HEK293T (cell line): ENCODE results near the gene PLA2G2A.

Experiments used
- CTCF ChIA-PET: fragments of 350-600 bp; formaldehyde crosslinking; extraction: SDS; loops from one replicate; lab custom pipeline; 2021; ENCODE audit warnings: antibody characterized with exemption, inconsistent platforms; lab: Yijun Ruan, JAX
- POLR2A ChIA-PET: fragments of 350-600 bp; formaldehyde crosslinking; extraction: SDS; loops from one replicate; lab custom pipeline; 2020; ENCODE audit warnings: antibody characterized with exemption, inconsistent platforms; lab: Yijun Ruan, JAX
- DNase-seq: peaks from one replicate; pipeline ENCODE4 v3.0.0; 2012; ENCODE audit warnings: mixed read lengths; ENCODE audit errors: extremely low spot score
- ARNT ChIP-seq: fragments of 450-650 bp; IDR thresholded peaks from 2 replicates; pipeline ENCODE4 v1.6.1; 2017; ENCODE audit warnings: mild to moderate bottlenecking
- BHLHE40 ChIP-seq: fragments of 450-650 bp; IDR thresholded peaks from 2 replicates; pipeline ENCODE4 v1.6.1; 2016; ENCODE audit warnings: mild to moderate bottlenecking, moderate library complexity, borderline replicate concordance
- CTBP1 ChIP-seq: fragments of 450-650 bp; IDR thresholded peaks from 2 replicates; pipeline ENCODE4 v1.6.1; 2016; ENCODE audit warnings: borderline replicate concordance
- ELF4 ChIP-seq: fragments of 450-650 bp; IDR thresholded peaks from 2 replicates; pipeline ENCODE4 v1.6.1; 2017; ENCODE audit warnings: antibody characterized with exemption
- FOXA1 ChIP-seq: fragments of 450-650 bp; IDR thresholded peaks from 2 replicates; pipeline ENCODE4 v1.6.1; 2016; ENCODE audit warnings: mild to moderate bottlenecking
- FOXK2 ChIP-seq: fragments of 450-650 bp; IDR thresholded peaks from 2 replicates; pipeline ENCODE4 v1.6.1; 2016; ENCODE audit warnings: mild to moderate bottlenecking
- FOXM1 ChIP-seq: fragments of 450-650 bp; IDR thresholded peaks from 2 replicates; pipeline ENCODE4 v1.6.1; 2017; ENCODE audit warnings: mild to moderate bottlenecking, borderline replicate concordance
- HDGF ChIP-seq: fragments of 450-650 bp; IDR thresholded peaks from 2 replicates; pipeline ENCODE4 v1.6.1; 2017; ENCODE audit warnings: antibody characterized with exemption, borderline replicate concordance
- L3MBTL2 ChIP-seq: fragments of 450-650 bp; conservative IDR thresholded peaks from 2 replicates; pipeline ENCODE4 v1.6.1; 2016; ENCODE audit warnings: mild to moderate bottlenecking
- LEF1 ChIP-seq: fragments of 450-650 bp; IDR thresholded peaks from 2 replicates; pipeline ENCODE4 v1.6.1; 2017; ENCODE audit warnings: mild to moderate bottlenecking, borderline replicate concordance
- NFRKB ChIP-seq: fragments of 450-650 bp; IDR thresholded peaks from 2 replicates; pipeline ENCODE4 v1.6.1; 2016; ENCODE audit warnings: mild to moderate bottlenecking, moderate library complexity
- PKNOX1 ChIP-seq: fragments of 450-650 bp; IDR thresholded peaks from 2 replicates; pipeline ENCODE4 v1.6.1; 2016
- SP1 ChIP-seq: fragments of 450-650 bp; IDR thresholded peaks from 2 replicates; pipeline ENCODE4 v1.6.1; 2017
- SUZ12 ChIP-seq: fragments of 450-650 bp; IDR thresholded peaks from 2 replicates; pipeline ENCODE4 v1.6.1; 2016; ENCODE audit warnings: mild to moderate bottlenecking
- TARDBP ChIP-seq: fragments of 450-650 bp; IDR thresholded peaks from 2 replicates; pipeline ENCODE4 v1.6.1; 2016
- ZNF384 ChIP-seq: fragments of 450-650 bp; IDR thresholded peaks from 2 replicates; pipeline ENCODE4 v1.6.1; 2016

The PLA2G2A gene

GRCh38 chr1:19979494-19979977, at the start of gene PLA2G2A:
TSS of gene PLA2G2A (minus strand) at chr1:19979618. CDS start at chr1:19978773, 845 bp downstream.
- CTCF ChIA-PET: interaction anchor here (0.6 kb wide), 1 partner anchor 152 kb away, joined by 4 read pairs; no protein-coding TSS in a partner anchor
- POLR2A ChIA-PET: no interaction called here
- DNase-seq: no peak
- TF ChIP-seq SP1 (no peak), LEF1 (no peak), ARNT (no peak), CTBP1 (no peak), HDGF (no peak), FOXM1 (no peak), PKNOX1 (no peak)

GRCh38 chr1:20028726-20029125, 49.3 kb upstream of the PLA2G2A start:
- no peak for DNase-seq
- ChIA-PET CTCF (interaction anchor here (0.6 kb wide), 1 partner anchor 567 kb away, joined by 4 read pairs; no protein-coding TSS in a partner anchor), POLR2A (no interaction called here)
- TF ChIP-seq L3MBTL2 (no peak), NFRKB (no peak), SP1 (no peak), ZNF384 (no peak), FOXK2 (no peak), ARNT (no peak), HDGF (no peak), SUZ12 (no peak), FOXA1 (no peak), ELF4 (no peak), FOXM1 (no peak), LEF1 (no peak), BHLHE40 (no peak), TARDBP (no peak), CTBP1 (no peak), PKNOX1 (no peak)

GRCh38 chr1:20028125-20028524, 48.7 kb upstream of the PLA2G2A start:
- ChIA-PET POLR2A (no interaction called here), CTCF (no interaction called here)
- DNase-seq: no peak
- no peak for TF ChIP-seq SP1
- no peak for TF ChIP-seq PKNOX1

- ChIA-PET CTCF (no interaction called here), POLR2A (no interaction called here)
- DNase-seq: no peak
- TF ChIP-seq BHLHE40 (no peak), HDGF (no peak), PKNOX1 (no peak), CTBP1 (no peak), FOXA1 (no peak)
These were observed 38.3 kb upstream of the PLA2G2A start for GRCh38 chr1:20017741-20018140.

GRCh38 chr1:20014153-20014552, 34.7 kb upstream of the PLA2G2A start:
- ChIA-PET CTCF (no interaction called here), POLR2A (no interaction called here)
- TF ChIP-seq ARNT: no peak
- TF ChIP-seq FOXM1: no peak
- TF ChIP-seq ZNF384: no peak
- TF ChIP-seq HDGF: no peak
- no peak for TF ChIP-seq SUZ12
- no peak for TF ChIP-seq TARDBP
- no peak for TF ChIP-seq L3MBTL2
- TF ChIP-seq FOXA1: no peak
- no peak for TF ChIP-seq BHLHE40
- TF ChIP-seq LEF1: no peak
- no peak for TF ChIP-seq CTBP1
- no peak for TF ChIP-seq PKNOX1
- TF ChIP-seq SP1: no peak
- TF ChIP-seq ELF4: no peak
- TF ChIP-seq NFRKB: no peak
- no peak for TF ChIP-seq FOXK2
- DNase-seq: no peak

- no peak for TF ChIP-seq ZNF384
- no peak for TF ChIP-seq CTBP1
- TF ChIP-seq TARDBP: no peak
- no peak for TF ChIP-seq FOXK2
- no peak for TF ChIP-seq HDGF
- no peak for TF ChIP-seq ARNT
- TF ChIP-seq FOXM1: no peak
- TF ChIP-seq FOXA1: no peak
- no peak for TF ChIP-seq LEF1
- no peak for TF ChIP-seq NFRKB
- no peak for TF ChIP-seq SUZ12
- no peak for TF ChIP-seq L3MBTL2
- no peak for TF ChIP-seq ELF4
- TF ChIP-seq PKNOX1: no peak
- TF ChIP-seq SP1: no peak
- no peak for TF ChIP-seq BHLHE40
- no peak for DNase-seq
- CTCF ChIA-PET: no interaction called here
- POLR2A ChIA-PET: no interaction called here
These were observed 30.6 kb upstream of the PLA2G2A start for GRCh38 chr1:20010016-20010415.
